A549 (cell line): ENCODE results near the gene FAM110C. TPM values are rescaled to one million over a fixed set of nuclear protein-coding genes. Genes with fewer than 3 reads are reported as not detected.

ENCODE experiments used
- ATAC-seq, 2 experiments: fragments of 200-7000 bp in 1 of 2; fragments of >200 bp in 1 of 2; cut with Nextera tagmentation in 1 of 2; cut with Tn5 transposase in 1 of 2; 3 replicates each; pipeline versions ENCODE4 v1.8.0 to v1.9.1; 2018 to 2020; ENCODE audit warnings: mild to moderate bottlenecking in 1 of 2, moderate library complexity in 1 of 2
- CTCF ChIA-PET: fragments of 300-600 bp; sonication (Branson Sonifier 250); formaldehyde crosslinking; extraction: SDS; loops from one replicate; lab custom pipeline; 2021; ENCODE audit warnings: antibody characterized with exemption, inconsistent platforms; lab: Yijun Ruan, JAX
- POLR2A ChIA-PET: fragments of 350-600 bp; formaldehyde crosslinking; extraction: SDS; loops from one replicate; lab custom pipeline; 2021; ENCODE audit warnings: antibody characterized with exemption, inconsistent platforms; lab: Yijun Ruan, JAX
- DNase-seq, 2 experiments: peaks; one replicate each; pipeline versions ENCODE4 v3.0.0 to v3.0.0-alpha.2; 2011 to 2016; ENCODE audit warnings: low read depth in 1 of 2, low spot score in 1 of 2
- FAIRE-seq: peaks from 2 replicates; lab custom pipeline; 2011; peaks lifted over from hg19 to GRCh38; lab: Jason Lieb, UNC
- H3K27ac ChIP-seq, 2 experiments: fragments of >200 bp; sonication (Bioruptor Twin); formaldehyde crosslinking; 3 replicates each; pipeline ENCODE4 v1.5.1; 2016 to 2017
- H3K4me1 ChIP-seq: fragments of >200 bp; sonication (Bioruptor Twin); formaldehyde crosslinking; 3 replicates; pipeline ENCODE4 v1.6.1; 2016
- H3K4me2 ChIP-seq: fragments of >200 bp; sonication (Bioruptor Twin); formaldehyde crosslinking; 3 replicates; pipeline ENCODE4 v1.6.1; 2016
- H3K4me3 ChIP-seq: fragments of >200 bp; sonication (Bioruptor Twin); formaldehyde crosslinking; 3 replicates; pipeline ENCODE4 v1.5.1; 2016
- H3K9me3 ChIP-seq: fragments of >200 bp; sonication (Bioruptor Twin); formaldehyde crosslinking; 3 replicates; pipeline ENCODE4 v1.6.1; 2016
- ATOH8 ChIP-seq: fragments of 250-450 bp; sonication (Bioruptor Pico); IDR thresholded peaks from 2 replicates; pipeline ENCODE4 v1.5.0; 2020; ENCODE audit warnings: low read depth, mild to moderate bottlenecking, moderate library complexity
- CBX8 ChIP-seq: fragments of 200-600 bp; sonication (generic); IDR thresholded peaks from 2 replicates; pipeline ENCODE4 v1.6.1; 2016
- CEBPB ChIP-seq, 2 experiments: fragments of >200 bp in 1 of 2; sonication (Bioruptor Twin) in 1 of 2; formaldehyde crosslinking in 1 of 2; IDR thresholded peaks; 2 replicates each; pipeline ENCODE4 v1.6.1; 2012 to 2016
- CHD2 ChIP-seq: fragments of 150-350 bp; IDR thresholded peaks from 2 replicates; pipeline ENCODE4 v1.6.1; 2014; ENCODE audit warnings: low read length; ENCODE audit not compliant: partially characterized antibody
- CHD4 ChIP-seq: fragments of 200-600 bp; sonication (generic); IDR thresholded peaks from 2 replicates; pipeline ENCODE4 v1.6.1; 2016; ENCODE audit warnings: antibody characterized with exemption, mild to moderate bottlenecking, borderline replicate concordance
- E2F6 ChIP-seq: IDR thresholded peaks from 2 replicates; pipeline ENCODE4 v1.6.1; 2012; ENCODE audit warnings: low read depth, borderline replicate concordance
- ESRRA ChIP-seq: fragments of 150-350 bp; IDR thresholded peaks from 2 replicates; pipeline ENCODE4 v1.6.1; 2014; ENCODE audit warnings: mild to moderate bottlenecking, low read length, borderline replicate concordance
- FOSB ChIP-seq: fragments of 250-450 bp; sonication (Bioruptor Pico); IDR thresholded peaks from 2 replicates; pipeline ENCODE4 v1.5.0; 2020; ENCODE audit warnings: mild to moderate bottlenecking, moderate library complexity
- GATA3 ChIP-seq: IDR thresholded peaks from 2 replicates; pipeline ENCODE4 v1.6.1; 2012; ENCODE audit warnings: borderline replicate concordance
- HES2 ChIP-seq: fragments of >200 bp; sonication (Bioruptor Twin); formaldehyde crosslinking; IDR thresholded peaks from 2 replicates; pipeline ENCODE4 v1.6.1; 2016
- HOXA7 ChIP-seq: fragments of 250-450 bp; sonication (Bioruptor Pico); IDR thresholded peaks from 2 replicates; pipeline ENCODE4 v1.5.0; 2020; ENCODE audit warnings: mild to moderate bottlenecking, moderate library complexity
- KDM5A ChIP-seq: fragments of 200-600 bp; sonication (generic); IDR thresholded peaks from 2 replicates; pipeline ENCODE4 v1.6.1; 2016; ENCODE audit warnings: antibody characterized with exemption, mild to moderate bottlenecking
- MAFK ChIP-seq: fragments of 450-650 bp; IDR thresholded peaks from 2 replicates; pipeline ENCODE4 v1.6.1; 2014; ENCODE audit not compliant: partially characterized antibody
- MAZ ChIP-seq: fragments of 150-350 bp; IDR thresholded peaks from 2 replicates; pipeline ENCODE4 v1.6.1; 2014; ENCODE audit warnings: antibody characterized with exemption, low read depth, low read length, borderline replicate concordance
- NPAS2 ChIP-seq: fragments of 250-450 bp; sonication (Bioruptor Pico); IDR thresholded peaks from 2 replicates; pipeline ENCODE4 v1.8.0; 2022; ENCODE audit warnings: mild to moderate bottlenecking, moderate library complexity, borderline replicate concordance
- PBX3 ChIP-seq: IDR thresholded peaks from 2 replicates; pipeline ENCODE4 v1.6.1; 2012
- PHF8 ChIP-seq: fragments of 200-600 bp; sonication (generic); IDR thresholded peaks from 2 replicates; pipeline ENCODE4 v1.6.1; 2016; ENCODE audit warnings: low read depth, mild to moderate bottlenecking, antibody characterized with exemption, moderate library complexity, borderline replicate concordance
- POLR2A ChIP-seq: IDR thresholded peaks from 2 replicates; pipeline ENCODE4 v1.6.1; 2012; ENCODE audit warnings: mild to moderate bottlenecking, low read length
- POLR2AphosphoS2 ChIP-seq: conservative IDR thresholded peaks from 2 replicates; pipeline ENCODE4 v1.6.1; 2012; ENCODE audit warnings: low read length, improper control_type of control experiment, inconsistent platforms
- RAD21 ChIP-seq, 2 experiments: fragments of >200 bp in 1 of 2; sonication (Bioruptor Twin) in 1 of 2; formaldehyde crosslinking in 1 of 2; IDR thresholded peaks in 1 of 2; conservative IDR thresholded peaks in 1 of 2; 2 replicates in 1 of 2; 3 replicates in 1 of 2; pipeline ENCODE4 v1.6.1; 2012 to 2018; ENCODE audit warnings: inconsistent platforms in 1 of 2
- RNF2 ChIP-seq: fragments of 200-600 bp; sonication (generic); IDR thresholded peaks from 2 replicates; pipeline ENCODE4 v1.6.1; 2016; ENCODE audit warnings: low read depth, mild to moderate bottlenecking, antibody characterized with exemption, moderate library complexity, borderline replicate concordance
- SMC3 ChIP-seq: fragments of >200 bp; sonication (Bioruptor Twin); formaldehyde crosslinking; IDR thresholded peaks from 3 replicates; pipeline ENCODE4 v1.6.1; 2018; ENCODE audit warnings: inconsistent platforms
- TFCP2L1 ChIP-seq: fragments of 250-450 bp; sonication (Bioruptor Pico); IDR thresholded peaks from 2 replicates; pipeline ENCODE4 v1.5.0; 2021; ENCODE audit warnings: mild to moderate bottlenecking
- TP53 ChIP-seq: fragments of 250-450 bp; sonication (Bioruptor Pico); IDR thresholded peaks from 2 replicates; pipeline ENCODE4 v1.5.0; 2021; ENCODE audit warnings: mild to moderate bottlenecking, moderate library complexity
- ZC3H11A ChIP-seq: fragments of 450-650 bp; IDR thresholded peaks from 2 replicates; pipeline ENCODE4 v1.6.1; 2014; ENCODE audit warnings: antibody characterized with exemption, mild to moderate bottlenecking
- ZFP36 ChIP-seq: fragments of 450-650 bp; IDR thresholded peaks from 2 replicates; pipeline ENCODE4 v1.6.1; 2014; ENCODE audit warnings: borderline replicate concordance; ENCODE audit not compliant: partially characterized antibody
- WGBS: methylation state at CpG from one replicate; pipeline ENCODE4 v1.1.6; 2017; ENCODE audit errors: missing lambda C conversion rate; 5-methylcytosine and 5-hydroxymethylcytosine counted together
- polyA plus RNA-seq, 4 experiments: library from polyadenylated mRNA; depleted of rRNA in 3 of 4; stranded (reverse); fragments of >200 nt; fragmentation: RNase III in 1 of 4; extraction: RNeasy Plus Mini Kit Qiagen cat#74134 plus additional on column Dnase treatment in 1 of 4; gene quantifications; 2 replicates in 3 of 4; 3 replicates in 1 of 4; pipeline ENCODE4 v1.2.3, GENCODE V29; 2011 to 2017

FAM110C gene
- polyA plus RNA-seq, 2 of the 4 experiments (the other 2 are of a cell fraction): 0.08 to 0.35 TPM

GRCh38 chr2:28406-28975 lies 17.8 kb downstream of the FAM110C start:
- no peaks in the 10 kb centered on the region for H3K4me1 ChIP-seq
- ATAC-seq: no peak
- no peak overlapping the region for H3K27ac ChIP-seq
- CTCF ChIA-PET: interaction anchor here (0.9 to 1.1 kb wide), 2 partner anchors 10 kb away, joined by 3 to 5 read pairs; no protein-coding TSS in a partner anchor
- POLR2A ChIA-PET: no interaction called here
- 16% methylated on average over 5 of the region's 5 CpGs for WGBS
- no peak overlapping the region for H3K4me2 ChIP-seq
- TF ChIP-seq ZFP36: no peak
- TF ChIP-seq SMC3: no peak
- TF ChIP-seq NPAS2 (CRISPR knock-in tag): no peak
- no peak for TF ChIP-seq RNF2
- no peak for TF ChIP-seq TP53 (CRISPR knock-in tag)
- TF ChIP-seq ATOH8 (CRISPR knock-in tag): no peak
- TF ChIP-seq ESRRA: no peak
- TF ChIP-seq ZC3H11A: no peak
- TF ChIP-seq KDM5A: no peak
- no peak for TF ChIP-seq POLR2AphosphoS2
- no peak for TF ChIP-seq RAD21 (conservative IDR thresholded peaks at IDR 0.05 in 1 of 2, IDR thresholded peaks at IDR 0.05 in 1 of 2)
- no peak for TF ChIP-seq FOSB (CRISPR knock-in tag)
- TF ChIP-seq TFCP2L1 (CRISPR knock-in tag): no peak
- no peak for TF ChIP-seq POLR2A
- H3K4me3 ChIP-seq: no peak overlapping the region
- no peak for FAIRE-seq
- no peaks in the 10 kb centered on the region for H3K9me3 ChIP-seq
- DNase-seq: no peak

- H3K4me2 ChIP-seq: no peak overlapping the region
- 5% methylated on average over 4 of the region's 4 CpGs for WGBS
- ChIA-PET CTCF (interaction anchor here (1.2 kb wide), 1 partner anchor 263 kb away, joined by 3 read pairs; no protein-coding TSS in a partner anchor), POLR2A (no interaction called here)
- no peak overlapping the region for H3K27ac ChIP-seq
- H3K9me3 ChIP-seq: no peaks in the 10 kb centered on the region
- no peaks in the 10 kb centered on the region for H3K4me1 ChIP-seq
- no peak overlapping the region for H3K4me3 ChIP-seq
- DNase-seq (no peak), FAIRE-seq (no peak), ATAC-seq (no peak)
- no peak for TF ChIP-seq RAD21 (conservative IDR thresholded peaks at IDR 0.05 in 1 of 2, IDR thresholded peaks at IDR 0.05 in 1 of 2)
- TF ChIP-seq RNF2: no peak
- no peak for TF ChIP-seq E2F6
- TF ChIP-seq CHD4: no peak
- no peak for TF ChIP-seq ATOH8 (CRISPR knock-in tag)
- no peak for TF ChIP-seq PHF8
- TF ChIP-seq MAFK: no peak
- no peak for TF ChIP-seq GATA3
- no peak for TF ChIP-seq PBX3
- no peak for TF ChIP-seq HOXA7 (CRISPR knock-in tag)
- no peak for TF ChIP-seq HES2
- TF ChIP-seq CHD2: no peak
- no peak for TF ChIP-seq CEBPB (IDR thresholded peaks at IDR 0.05)
- no peak for TF ChIP-seq MAZ
- TF ChIP-seq CBX8: no peak
Observed at GRCh38 chr2:26891-27290, 19.4 kb downstream of the FAM110C start.
